ENCODE data around the gene TMEM62.

The TMEM62 gene

GRCh38 chr15:43210172-43210745, 76.9 kb downstream of the TMEM62 start:
- Histone ChIP-seq H3K27me3 (ENCODE audit: control insufficient read depth, insufficient read depth, low read length) (no peaks in the 10 kb centered on the region), H3K36me3 (ENCODE audit: control insufficient read depth, insufficient read depth, low read length) (no peaks in the 10 kb centered on the region), H3K27ac (ENCODE audit: low read depth, low read length) (no peak overlapping the region), H3K4me3 (ENCODE audit: low read depth, low read length) (no peak overlapping the region), H3K4me1 (ENCODE audit: control insufficient read depth, insufficient read depth, low read length) (no peaks in the 10 kb centered on the region), H3K9me3 (ENCODE audit: control insufficient read depth, insufficient read depth, low read depth, low read length) (no peaks in the 10 kb centered on the region), H3K9ac (ENCODE audit: low read length) (no peak overlapping the region)

DNA sequence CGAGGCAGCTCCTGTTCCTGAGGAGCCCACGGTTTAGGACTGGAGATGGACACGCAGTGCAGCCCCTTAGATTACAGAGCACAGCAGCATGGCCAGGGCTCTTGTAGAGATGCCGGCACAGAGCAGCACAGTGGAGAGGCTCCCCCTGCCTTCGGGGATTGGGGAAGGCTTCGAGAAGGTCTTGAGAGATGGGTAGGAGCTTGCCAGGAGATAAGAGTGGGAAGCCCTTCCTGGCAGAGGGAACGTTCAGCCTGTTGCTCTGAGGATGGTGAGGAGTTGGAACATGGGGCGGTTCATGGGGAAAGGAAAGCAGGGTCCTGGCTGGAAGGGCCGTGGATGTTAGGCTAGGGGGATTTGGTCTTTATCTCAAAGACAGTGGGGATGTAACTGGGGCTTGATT, 77.4 kb downstream of the TMEM62 start:
- H3K9ac ChIP-seq (ENCODE audit: low read length) = no peak overlapping the region
- H3K4me1 ChIP-seq (ENCODE audit: control insufficient read depth, insufficient read depth, low read length) = no peaks in the 10 kb centered on the region
- no peaks in the 10 kb centered on the region for H3K9me3 ChIP-seq (ENCODE audit: control insufficient read depth, insufficient read depth, low read depth, low read length)
- no peak overlapping the region for H3K4me3 ChIP-seq (ENCODE audit: low read depth, low read length)
- no peak overlapping the region for H3K27ac ChIP-seq (ENCODE audit: low read depth, low read length)
- H3K27me3 ChIP-seq (ENCODE audit: control insufficient read depth, insufficient read depth, low read length) = no peaks in the 10 kb centered on the region
- no peaks in the 10 kb centered on the region for H3K36me3 ChIP-seq (ENCODE audit: control insufficient read depth, insufficient read depth, low read length)

- Histone ChIP-seq H3K9me3 (ENCODE audit: control insufficient read depth, insufficient read depth, low read depth, low read length) (no peaks in the 10 kb centered on the region), H3K27me3 (ENCODE audit: control insufficient read depth, insufficient read depth, low read length) (no peaks in the 10 kb centered on the region), H3K36me3 (ENCODE audit: control insufficient read depth, insufficient read depth, low read length) (no peaks in the 10 kb centered on the region), H3K27ac (ENCODE audit: low read depth, low read length) (no peak overlapping the region), H3K9ac (ENCODE audit: low read length) (no peak overlapping the region), H3K4me1 (ENCODE audit: control insufficient read depth, insufficient read depth, low read length) (no peaks in the 10 kb centered on the region), H3K4me3 (ENCODE audit: low read depth, low read length) (no peak overlapping the region)
These were observed 77.9 kb downstream of the TMEM62 start for GRCh38 chr15:43211224-43211735.

DNA sequence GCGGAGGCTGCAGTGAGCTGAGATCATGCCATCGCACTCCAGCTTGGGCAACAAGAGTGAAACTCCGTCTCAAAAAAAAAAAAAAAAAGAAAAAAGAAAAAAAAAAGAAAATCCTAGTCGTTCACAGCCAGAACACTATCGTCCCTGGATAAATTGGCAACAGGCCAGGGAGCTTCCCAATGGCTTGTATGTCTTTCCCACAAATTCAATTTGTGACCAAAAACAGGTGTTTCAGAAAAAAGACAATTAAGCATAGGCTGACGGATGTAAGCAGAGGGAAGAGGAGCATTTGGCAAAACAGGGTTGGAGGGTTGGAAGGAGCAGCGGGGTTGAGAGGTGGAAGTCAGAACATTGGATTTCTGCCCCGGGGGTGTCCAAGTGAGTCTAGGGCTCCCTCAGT, 78.9 kb downstream of the TMEM62 start:
- Histone ChIP-seq H3K9ac (ENCODE audit: low read length) (no peak overlapping the region), H3K27ac (ENCODE audit: low read depth, low read length) (no peak overlapping the region), H3K4me3 (ENCODE audit: low read depth, low read length) (no peak overlapping the region), H3K9me3 (ENCODE audit: control insufficient read depth, insufficient read depth, low read depth, low read length) (no peaks in the 10 kb centered on the region), H3K4me1 (ENCODE audit: control insufficient read depth, insufficient read depth, low read length) (no peaks in the 10 kb centered on the region), H3K36me3 (ENCODE audit: control insufficient read depth, insufficient read depth, low read length) (no peaks in the 10 kb centered on the region), H3K27me3 (ENCODE audit: control insufficient read depth, insufficient read depth, low read length) (no peaks in the 10 kb centered on the region)

DNA sequence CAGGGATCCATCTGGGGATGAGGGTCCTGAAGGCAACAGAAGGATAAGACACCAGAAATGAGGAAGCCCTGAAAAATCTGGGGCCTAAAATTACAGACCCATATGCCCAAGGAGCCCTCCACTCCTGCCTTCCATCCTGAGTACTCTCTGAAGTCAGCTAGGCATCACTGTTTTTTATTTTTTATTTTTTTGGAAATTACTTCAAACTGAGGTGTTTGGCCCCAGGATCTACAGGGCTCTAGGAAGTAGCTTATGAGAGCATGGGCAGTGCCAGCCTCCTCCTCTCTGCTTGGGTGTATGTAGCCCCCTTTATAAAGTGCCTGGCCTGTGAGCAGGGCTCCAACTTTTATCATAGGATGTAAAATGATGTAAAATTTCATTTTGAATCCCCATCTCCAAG, 79.6 kb downstream of the TMEM62 start:
- H3K27ac ChIP-seq (ENCODE audit: low read depth, low read length) = no peak overlapping the region
- H3K9ac ChIP-seq (ENCODE audit: low read length) = no peak overlapping the region
- no peaks in the 10 kb centered on the region for H3K27me3 ChIP-seq (ENCODE audit: control insufficient read depth, insufficient read depth, low read length)
- no peaks in the 10 kb centered on the region for H3K4me1 ChIP-seq (ENCODE audit: control insufficient read depth, insufficient read depth, low read length)
- H3K4me3 ChIP-seq (ENCODE audit: low read depth, low read length) = no peak overlapping the region
- H3K36me3 ChIP-seq (ENCODE audit: control insufficient read depth, insufficient read depth, low read length) = no peaks in the 10 kb centered on the region
- H3K9me3 ChIP-seq (ENCODE audit: control insufficient read depth, insufficient read depth, low read depth, low read length) = no peaks in the 10 kb centered on the region

DNA sequence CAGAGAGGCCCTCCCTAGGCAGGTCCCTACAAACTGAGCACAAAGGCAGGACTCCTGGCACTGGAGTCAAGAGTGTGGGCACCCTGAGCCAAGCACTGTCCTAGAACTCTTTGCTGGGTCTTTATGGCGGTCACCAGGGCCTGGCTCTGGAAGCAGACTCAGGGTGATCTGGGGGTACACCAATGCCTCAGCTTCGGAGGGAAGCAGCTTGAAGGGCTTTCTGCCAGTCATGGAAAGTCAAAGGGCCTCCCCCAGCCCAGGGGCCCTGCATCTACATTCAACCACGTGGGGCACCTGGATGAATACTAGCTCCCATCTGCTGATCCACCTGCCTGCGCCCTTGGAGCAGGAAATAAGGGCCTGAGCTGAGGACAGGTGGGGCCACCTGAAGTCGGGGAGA, 80.1 kb downstream of the TMEM62 start:
- Histone ChIP-seq H3K9me3 (ENCODE audit: control insufficient read depth, insufficient read depth, low read depth, low read length) (no peaks in the 10 kb centered on the region), H3K4me1 (ENCODE audit: control insufficient read depth, insufficient read depth, low read length) (no peaks in the 10 kb centered on the region), H3K36me3 (ENCODE audit: control insufficient read depth, insufficient read depth, low read length) (no peaks in the 10 kb centered on the region), H3K9ac (ENCODE audit: low read length) (no peak overlapping the region), H3K27ac (ENCODE audit: low read depth, low read length) (no peak overlapping the region), H3K27me3 (ENCODE audit: control insufficient read depth, insufficient read depth, low read length) (no peaks in the 10 kb centered on the region), H3K4me3 (ENCODE audit: low read depth, low read length) (no peak overlapping the region)

DNA sequence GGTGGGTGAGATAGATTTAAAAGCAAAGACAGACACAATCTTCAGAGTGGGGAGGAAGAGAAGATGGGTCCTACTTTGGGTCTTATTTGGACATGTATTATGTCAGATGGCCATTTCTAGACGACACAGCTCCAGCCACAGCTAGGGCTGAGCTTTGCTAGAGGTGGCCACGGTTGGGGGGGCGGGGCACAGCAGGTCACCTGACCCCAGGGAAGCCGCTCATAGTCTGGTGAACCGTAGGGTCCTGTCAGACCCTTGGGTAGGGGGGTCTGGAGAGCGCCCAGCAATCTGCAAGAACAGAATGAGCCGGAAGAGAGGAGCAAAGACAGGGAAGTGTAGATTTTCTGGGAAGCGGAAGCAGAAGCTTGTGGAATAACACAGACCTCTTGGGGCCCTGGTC, 80.8 kb downstream of the TMEM62 start:
- Histone ChIP-seq H3K9ac (ENCODE audit: low read length) (no peak overlapping the region), H3K36me3 (ENCODE audit: control insufficient read depth, insufficient read depth, low read length) (no peaks in the 10 kb centered on the region), H3K27me3 (ENCODE audit: control insufficient read depth, insufficient read depth, low read length) (no peaks in the 10 kb centered on the region), H3K27ac (ENCODE audit: low read depth, low read length) (no peak overlapping the region), H3K4me1 (ENCODE audit: control insufficient read depth, insufficient read depth, low read length) (peaks cover 3% of the 10 kb centered on the region; the same call in 1 of the 2 replicates), H3K9me3 (ENCODE audit: control insufficient read depth, insufficient read depth, low read depth, low read length) (no peaks in the 10 kb centered on the region), H3K4me3 (ENCODE audit: low read depth, low read length) (no peak overlapping the region)

DNA sequence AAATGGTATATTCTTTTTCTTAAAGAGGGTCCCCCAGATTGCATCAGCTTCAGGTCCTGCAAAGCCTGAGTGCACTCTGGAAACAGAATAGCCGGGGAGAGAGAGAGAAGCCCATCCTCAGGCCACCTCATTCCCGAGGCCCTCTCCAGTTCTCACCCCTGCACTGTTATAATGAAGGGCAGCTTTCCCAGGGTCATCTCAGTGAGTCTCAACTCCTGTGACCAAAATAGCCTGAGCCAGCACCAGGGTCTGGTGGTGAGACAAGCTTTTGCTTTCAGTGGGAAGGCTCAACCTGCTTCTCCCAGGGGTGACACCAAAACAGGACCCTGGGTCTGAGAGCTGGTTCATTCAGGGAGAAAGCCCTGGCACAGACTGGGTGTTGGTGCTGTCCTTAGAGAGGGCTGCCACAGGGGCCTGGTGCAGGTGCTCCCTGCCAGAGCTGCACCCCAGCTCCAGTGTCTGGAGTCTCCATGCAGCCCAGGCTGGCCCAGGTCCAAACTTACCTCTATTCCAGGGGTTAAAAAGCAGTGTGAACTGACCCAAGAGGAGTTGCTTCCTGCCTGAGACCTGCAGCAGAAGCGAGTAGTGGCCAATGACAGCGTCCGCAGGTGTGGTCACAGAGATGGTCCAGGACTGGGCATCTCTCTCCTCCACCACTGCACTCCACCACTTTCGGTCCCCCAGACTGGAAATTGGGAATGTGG, 81.4 kb downstream of the TMEM62 start:
- Histone ChIP-seq H3K36me3 (ENCODE audit: control insufficient read depth, insufficient read depth, low read length) (no peaks in the 10 kb centered on the region), H3K27ac (ENCODE audit: low read depth, low read length) (no peak overlapping the region), H3K4me3 (ENCODE audit: low read depth, low read length) (no peak overlapping the region), H3K9ac (ENCODE audit: low read length) (no peak overlapping the region), H3K9me3 (ENCODE audit: control insufficient read depth, insufficient read depth, low read depth, low read length) (no peaks in the 10 kb centered on the region), H3K27me3 (ENCODE audit: control insufficient read depth, insufficient read depth, low read length) (no peaks in the 10 kb centered on the region), H3K4me1 (ENCODE audit: control insufficient read depth, insufficient read depth, low read length) (peaks cover 3% of the 10 kb centered on the region; the same call in 1 of the 2 replicates)

DNA sequence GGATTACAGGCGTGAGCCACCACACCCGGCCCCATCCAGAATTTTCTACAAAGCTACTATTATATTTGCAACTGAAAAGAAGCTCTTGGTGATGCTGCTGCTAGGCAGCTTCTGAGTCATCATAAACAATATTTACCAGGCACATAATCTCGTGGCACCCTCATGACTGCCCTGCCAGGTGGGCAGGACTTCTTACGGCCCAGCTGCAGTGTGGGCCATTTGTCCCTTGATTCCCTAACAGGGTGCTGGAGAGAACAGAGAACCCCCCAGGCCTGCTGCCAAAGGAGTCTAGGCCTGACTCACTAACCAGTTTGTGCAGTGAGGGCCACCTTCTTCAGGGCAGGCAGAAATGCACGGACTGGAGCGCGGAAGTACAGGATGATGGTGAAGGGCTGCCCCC, 82.6 kb downstream of the TMEM62 start:
- H3K27me3 ChIP-seq (ENCODE audit: control insufficient read depth, insufficient read depth, low read length) = no peaks in the 10 kb centered on the region
- H3K4me3 ChIP-seq (ENCODE audit: low read depth, low read length) = no peak overlapping the region
- H3K4me1 ChIP-seq (ENCODE audit: control insufficient read depth, insufficient read depth, low read length) = peaks cover 3% of the 10 kb centered on the region; the same call in 1 of the 2 replicates
- no peak overlapping the region for H3K27ac ChIP-seq (ENCODE audit: low read depth, low read length)
- H3K9ac ChIP-seq (ENCODE audit: low read length) = no peak overlapping the region
- H3K36me3 ChIP-seq (ENCODE audit: control insufficient read depth, insufficient read depth, low read length) = no peaks in the 10 kb centered on the region
- H3K9me3 ChIP-seq (ENCODE audit: control insufficient read depth, insufficient read depth, low read depth, low read length) = no peaks in the 10 kb centered on the region

GRCh38 chr15:43218908-43219706, 85.7 kb downstream of the TMEM62 start:
- Histone ChIP-seq H3K9me3 (ENCODE audit: control insufficient read depth, insufficient read depth, low read depth, low read length) (no peaks in the 10 kb centered on the region), H3K9ac (ENCODE audit: low read length) (no peak overlapping the region), H3K36me3 (ENCODE audit: control insufficient read depth, insufficient read depth, low read length) (no peaks in the 10 kb centered on the region), H3K4me3 (ENCODE audit: low read depth, low read length) (no peak overlapping the region), H3K27ac (ENCODE audit: low read depth, low read length) (no peak overlapping the region), H3K4me1 (ENCODE audit: control insufficient read depth, insufficient read depth, low read length) (peaks cover 3% of the 10 kb centered on the region; the same call in 1 of the 2 replicates), H3K27me3 (ENCODE audit: control insufficient read depth, insufficient read depth, low read length) (no peaks in the 10 kb centered on the region)
